Measurements from ENCODE around the gene ACOT6.
"Not testable (repeated sequence)": the region's sequence is repeated elsewhere in the genome, so short reads cannot be mapped to it uniquely, and the experiment has no call there.

The ACOT6 gene

DNA sequence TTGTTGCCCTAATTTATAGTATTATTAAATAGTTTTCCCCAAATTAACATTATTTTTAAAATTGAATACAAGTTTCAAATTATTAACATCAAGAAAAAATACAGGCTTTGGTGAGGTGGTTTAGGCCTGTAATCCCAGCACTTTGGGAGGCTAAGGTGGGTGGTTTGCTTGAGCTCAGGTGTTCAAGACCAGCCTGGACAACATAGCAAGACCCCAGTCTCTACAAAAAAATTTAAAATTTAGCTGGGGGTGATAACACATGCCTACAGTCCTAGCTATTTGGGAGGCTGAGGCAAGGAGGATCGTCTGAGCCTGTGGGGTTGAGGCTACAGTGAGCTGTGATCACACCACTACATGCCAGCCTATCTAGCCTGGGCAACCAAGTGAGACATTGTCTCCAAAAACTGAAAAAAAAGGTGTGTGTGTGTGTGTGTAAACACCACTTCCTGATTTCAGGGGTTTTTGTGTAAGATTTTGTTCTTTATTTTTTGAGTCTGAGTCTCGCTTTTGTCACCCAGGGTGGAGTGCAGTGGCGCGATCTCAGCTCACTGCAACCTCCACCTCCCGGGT lies 28.6 kb downstream of the ACOT6 start:
- DNase-seq: no peak
- Histone ChIP-seq H3K4me3 (ENCODE audit: low read depth, low read length) (no peak overlapping the region), H3K36me3 (no peaks in the 10 kb centered on the region), H3K9me3 (ENCODE audit: severe bottlenecking) (no peaks in the 10 kb centered on the region), H3K27ac (no peak overlapping the region), H3K27me3 (ENCODE audit: insufficient read depth, low read depth, severe bottlenecking) (no peaks in the 10 kb centered on the region)
- TF ChIP-seq CTCF (IDR thresholded peaks at IDR 0.05; ENCODE audit: low read depth, low read length): no peak

GRCh38 chr14:73644531-73645247 lies 32.4 kb downstream of the ACOT6 start, which contains the start of gene DNAL1:
DNAL1 (plus strand) TSS chr14:73644986; CDS start chr14:73645040, 54 bp downstream.
- Histone ChIP-seq H3K27ac (peak within 1 kb of the TSS; percentile 79), H3K9me3 (ENCODE audit: severe bottlenecking) (no peaks in the 10 kb centered on the region), H3K36me3 (no peaks in the 10 kb centered on the region), H3K4me3 (ENCODE audit: low read depth, low read length) (peak within 1 kb of the TSS; percentile 96), H3K27me3 (ENCODE audit: insufficient read depth, low read depth, severe bottlenecking) (no peaks in the 10 kb centered on the region)
- DNase-seq: peak; percentile 95
- no peak for TF ChIP-seq CTCF (IDR thresholded peaks at IDR 0.05; ENCODE audit: low read depth, low read length)

DNA sequence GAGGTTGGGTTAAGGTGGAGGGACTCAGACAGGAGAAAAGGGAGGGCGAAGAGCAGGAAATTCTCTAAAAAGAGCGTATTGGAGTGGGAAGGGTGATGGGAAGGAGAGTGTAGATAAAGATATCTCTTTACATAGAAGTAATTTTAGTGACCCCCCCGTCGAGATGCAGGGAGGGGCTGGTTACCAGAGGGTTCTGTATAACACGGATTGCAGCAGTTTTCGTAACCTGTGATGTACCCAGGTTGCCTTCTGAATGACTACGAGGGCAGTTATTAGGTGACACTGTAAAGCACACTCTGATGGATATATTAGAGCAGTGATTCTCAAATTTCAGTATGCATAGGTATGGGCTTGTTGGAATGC lies 32.9 kb downstream of the ACOT6 start:
- Histone ChIP-seq H3K4me3 (ENCODE audit: low read depth, low read length) (peak overlapping the region; percentile 96), H3K9me3 (ENCODE audit: severe bottlenecking) (no peaks in the 10 kb centered on the region), H3K27me3 (ENCODE audit: insufficient read depth, low read depth, severe bottlenecking) (no peaks in the 10 kb centered on the region), H3K27ac (no peak overlapping the region; the same call in 1 of the 2 replicates), H3K36me3 (no peaks in the 10 kb centered on the region)
- TF ChIP-seq CTCF (IDR thresholded peaks at IDR 0.05; ENCODE audit: low read depth, low read length): no peak
- DNase-seq: no peak

GRCh38 chr14:73651005-73651404 lies 38.7 kb downstream of the ACOT6 start:
- DNase-seq: no peak
- Histone ChIP-seq H3K4me3 (ENCODE audit: low read depth, low read length) (no peak overlapping the region), H3K27ac (no peak overlapping the region), H3K36me3 (peaks cover 8% of the 10 kb centered on the region; the same call in 1 of the 2 replicates), H3K27me3 (ENCODE audit: insufficient read depth, low read depth, severe bottlenecking) (no peaks in the 10 kb centered on the region), H3K9me3 (ENCODE audit: severe bottlenecking) (no peaks in the 10 kb centered on the region)
- TF ChIP-seq CTCF (IDR thresholded peaks at IDR 0.05; ENCODE audit: low read depth, low read length): no peak

DNA sequence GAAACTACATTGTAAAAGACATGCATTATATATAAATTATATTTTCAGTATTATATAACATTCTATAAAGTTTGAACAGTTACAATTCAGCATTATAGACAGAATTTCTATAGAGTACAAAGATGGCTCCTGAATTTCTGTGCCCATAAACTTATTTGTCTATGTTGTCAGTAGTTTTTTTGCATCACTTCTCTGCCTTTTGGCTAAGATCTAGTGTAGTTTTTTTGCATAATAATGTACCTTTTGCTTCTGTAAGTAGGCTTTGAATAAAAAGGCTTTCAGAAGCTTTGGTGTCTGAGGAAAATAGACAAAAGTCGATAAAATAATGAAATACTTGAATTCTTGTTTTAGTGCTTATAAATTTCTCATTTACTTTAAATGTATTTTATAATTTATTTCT lies 43.5 kb downstream of the ACOT6 start:
- H3K4me3 ChIP-seq (ENCODE audit: low read depth, low read length): no peak overlapping the region
- H3K36me3 ChIP-seq: peaks cover 8% of the 10 kb centered on the region; the same call in 1 of the 2 replicates
- no peak for DNase-seq
- TF ChIP-seq CTCF (IDR thresholded peaks at IDR 0.05; ENCODE audit: low read depth, low read length): no peak
- H3K9me3 ChIP-seq (ENCODE audit: severe bottlenecking): no peaks in the 10 kb centered on the region
- H3K27me3 ChIP-seq (ENCODE audit: insufficient read depth, low read depth, severe bottlenecking): no peaks in the 10 kb centered on the region
- no peak overlapping the region for H3K27ac ChIP-seq

GRCh38 chr14:73659202-73659601 lies 46.9 kb downstream of the ACOT6 start:
- H3K27me3 ChIP-seq (ENCODE audit: insufficient read depth, low read depth, severe bottlenecking); H3K4me3 ChIP-seq (ENCODE audit: low read depth, low read length); H3K9me3 ChIP-seq (ENCODE audit: severe bottlenecking); H3K36me3 ChIP-seq; DNase-seq; H3K27ac ChIP-seq: not testable (repeated sequence)
